NB4 (cell line): Measurements from ENCODE around the gene FHIP1B.

Source experiments
- CTCF ChIP-seq: IDR thresholded peaks from one replicate; pipeline ENCODE4 v1.5.1; 2012; ENCODE audit warnings: low read depth, low read length
- MAX ChIP-seq: IDR thresholded peaks from 2 replicates; pipeline ENCODE4 v1.6.1; 2011; ENCODE audit warnings: low read depth, low read length
- POLR2A ChIP-seq: IDR thresholded peaks from 2 replicates; pipeline ENCODE4 v1.6.1; 2011; ENCODE audit warnings: mild to moderate bottlenecking; ENCODE audit not compliant: insufficient read length; ENCODE audit errors: extremely low read depth

GRCh38 chr11:6223854-6224253, 10.6 kb downstream of the FHIP1B start:
- TF ChIP-seq CTCF = no peak
- no peak for TF ChIP-seq POLR2A
- no peak for TF ChIP-seq MAX
